Sigmoid colon (tissue), 7 donors: ENCODE measurements around the gene PROC. TPM values are rescaled to one million over a fixed set of nuclear protein-coding genes. Genes with fewer than 3 reads are reported as not detected.

Experiments used
- DNase-seq: peaks from one replicate; pipeline ENCODE4 v3.0.0-alpha.2; 2019
- H3K27ac ChIP-seq, 4 donors: fragments of 200-600 bp; sonication (generic); one replicate each; pipeline ENCODE4 v1.5.1; 2016 to 2019; ENCODE audit warnings: mild to moderate bottlenecking in 1 of 4
- H3K27me3 ChIP-seq, 3 donors: fragments of 200-600 bp; sonication (generic); one replicate each; pipeline ENCODE4 v1.5.1; 2019; ENCODE audit warnings: mild to moderate bottlenecking in 1 of 3
- H3K36me3 ChIP-seq, 4 donors: fragments of 200-600 bp; sonication (generic); one replicate each; pipeline ENCODE4 v1.5.1; 2016 to 2019
- H3K4me1 ChIP-seq, 4 donors: fragments of 200-600 bp; sonication (generic); one replicate each; pipeline ENCODE4 v1.5.1; 2017 to 2019
- H3K4me3 ChIP-seq, 4 donors: fragments of 200-600 bp; sonication (generic); one replicate each; pipeline ENCODE4 v1.5.1; 2017 to 2019; ENCODE audit warnings: mild to moderate bottlenecking in 2 of 4, moderate library complexity in 1 of 4
- H3K9me3 ChIP-seq, 4 donors: fragments of 200-600 bp in 3 of 4; sonication (generic) in 3 of 4; one replicate each; pipeline versions ENCODE4 v1.5.1 to v1.6.1; 2013 to 2019
- CTCF ChIP-seq, 4 experiments: fragments of 450-650 bp in 3 of 4; fragments of 200-600 bp in 1 of 4; IDR thresholded peaks; one replicate each; pipeline ENCODE4 v1.5.1; 2016 to 2019; ENCODE audit warnings: antibody characterized with exemption in 4 of 4, mild to moderate bottlenecking in 3 of 4, moderate library complexity in 2 of 4
- EP300 ChIP-seq, 4 donors: sonication (generic); formaldehyde crosslinking; IDR thresholded peaks; one replicate each; pipeline ENCODE4 v1.6.1; 2017; ENCODE audit warnings: antibody characterized with exemption in 4 of 4
- POLR2A ChIP-seq, 2 donors: fragments of 450-650 bp; IDR thresholded peaks; one replicate each; pipeline ENCODE4 v1.6.1; 2016; ENCODE audit warnings: antibody characterized with exemption in 2 of 2, mild to moderate bottlenecking in 2 of 2, moderate library complexity in 2 of 2
- POLR2AphosphoS5 ChIP-seq, 4 donors: sonication (generic); formaldehyde crosslinking; IDR thresholded peaks; one replicate each; pipeline ENCODE4 v1.6.1; 2017; ENCODE audit warnings: antibody characterized with exemption in 4 of 4
- WGBS, 2 donors: extraction: QIAGEN DNeasy Blood & Tissue Kit; methylation state at CpG; one replicate each; pipeline ENCODE4 v1.1.7; 2013; 5-methylcytosine and 5-hydroxymethylcytosine counted together
- intact Hi-C: fragments of 100-400 bp; cut with DNase I; formaldehyde crosslinking; loops from one replicate; pipeline ENCODE4 v1.15.1; 2023
- polyA plus RNA-seq, 3 donors: library from polyadenylated mRNA; stranded (reverse); fragments of 200-250 nt; gene quantifications; one replicate each; pipeline ENCODE4 v1.2.3, GENCODE V29; 2013
- total RNA-seq, 4 donors: library from RNA; depleted of rRNA; stranded (reverse); fragments of >200 nt; gene quantifications; one replicate each; pipeline ENCODE4 v1.1.0, GENCODE V29; 2016
- donor health status: healthy with polysubstance abuse.
- donor health status: Bipolar disorder and iron deficiency.
- donor health status: healthy.

The PROC gene
- total and polyA plus RNA-seq, 7 donors, result 1.4 to 7.8 (median 1.8) TPM; not detected in 4

DNA sequence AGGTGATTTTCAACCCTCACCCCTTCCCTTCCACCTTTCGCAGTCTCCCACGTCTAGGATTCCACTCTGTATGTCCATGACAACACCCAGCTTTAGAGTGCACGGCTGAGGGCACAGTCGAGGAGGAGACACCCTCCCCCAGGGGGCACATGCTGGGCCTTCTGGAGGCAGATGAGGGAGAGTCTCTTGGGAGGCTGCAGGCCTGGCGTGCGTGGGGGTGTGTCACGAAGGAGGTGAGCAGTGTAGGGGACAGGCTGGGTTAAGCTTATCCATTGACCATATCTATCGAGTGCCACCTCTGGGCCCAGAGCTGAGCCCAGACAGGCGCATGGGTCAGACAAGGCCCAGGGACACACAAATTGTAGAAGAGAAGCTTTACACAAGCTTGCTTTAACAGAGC is 18.8 kb downstream of the PROC start:
- Histone ChIP-seq H3K36me3 (no peaks in the 10 kb centered on the region), H3K4me1 (no peaks in the 10 kb centered on the region), H3K4me3 (no peak overlapping the region), H3K27me3 (no peaks in the 10 kb centered on the region), H3K27ac (no peak overlapping the region), H3K9me3 (peaks cover 0 to 7% (median 3%) of the 10 kb centered on the region in 4 donors)
- WGBS, 2 donors, result 94% methylated on average over 9 of the region's 9 CpGs
- intact Hi-C loops, result no loop called here
- no peak for TF ChIP-seq POLR2AphosphoS5 (IDR thresholded peaks at IDR 0.05)
- no peak for TF ChIP-seq CTCF (IDR thresholded peaks at IDR 0.05)
- no peak for TF ChIP-seq POLR2A (IDR thresholded peaks at IDR 0.05)
- no peak for TF ChIP-seq EP300 (IDR thresholded peaks at IDR 0.05)
- no peak for DNase-seq

DNA sequence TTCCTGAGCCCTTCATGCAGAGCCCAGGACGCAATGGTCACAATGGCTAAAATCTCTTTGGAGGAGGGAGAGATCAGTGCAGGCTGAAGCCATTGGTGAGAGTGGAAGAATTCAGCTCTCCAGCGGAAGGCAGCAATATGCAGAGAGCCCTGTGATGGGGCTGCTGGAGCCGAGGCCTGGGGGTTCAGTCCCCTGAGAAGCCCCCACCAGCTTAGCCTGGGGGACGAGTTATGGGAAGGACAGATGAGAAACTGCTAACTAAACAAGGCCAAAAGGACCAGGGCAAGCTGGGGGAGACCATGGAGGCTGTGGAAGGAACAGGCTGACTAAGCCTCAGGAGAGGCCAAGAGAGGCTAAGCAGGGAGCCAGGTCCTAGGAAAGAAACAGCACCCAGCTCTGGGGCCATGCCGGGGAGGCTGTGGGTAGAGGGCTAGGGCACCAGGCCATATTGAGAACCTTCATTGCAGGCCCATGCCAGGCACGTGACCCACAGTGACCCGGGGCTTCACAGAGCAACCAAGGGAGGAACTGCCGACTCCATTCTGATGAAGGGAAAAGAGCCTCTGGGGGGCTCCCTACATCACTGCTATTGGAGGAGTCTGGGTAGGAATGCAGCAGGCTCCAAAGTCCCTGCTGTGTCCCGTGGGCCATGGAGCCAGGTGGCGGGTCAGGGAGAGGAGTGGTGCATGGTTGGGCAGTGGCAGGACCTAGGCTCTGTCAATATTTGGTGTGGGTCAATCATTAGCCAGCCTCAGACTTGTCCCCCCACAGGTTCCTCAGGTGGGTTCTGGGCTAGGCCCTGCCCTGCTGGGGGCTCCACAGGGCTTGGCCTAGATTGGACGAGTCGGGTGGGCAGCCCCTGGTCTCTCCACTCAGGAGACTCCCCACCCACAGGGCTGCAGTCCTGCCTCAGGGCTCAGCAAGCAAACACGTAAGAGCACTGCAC is 19.8 kb downstream of the PROC start:
- no peak overlapping the region for H3K27ac ChIP-seq
- intact Hi-C loops, result no loop called here
- no peaks in the 10 kb centered on the region for H3K36me3 ChIP-seq
- no peaks in the 10 kb centered on the region for H3K4me1 ChIP-seq
- no peak overlapping the region for H3K4me3 ChIP-seq
- H3K9me3 ChIP-seq, result peaks cover 0 to 7% (median 3%) of the 10 kb centered on the region in 4 donors
- no peak for DNase-seq
- H3K27me3 ChIP-seq, result no peaks in the 10 kb centered on the region
- WGBS, 2 donors, result 58 to 84% methylated on average over 13 of the region's 13 CpGs
- no peak for TF ChIP-seq POLR2A (IDR thresholded peaks at IDR 0.05)
- TF ChIP-seq EP300 (IDR thresholded peaks at IDR 0.05), result no peak
- TF ChIP-seq CTCF (IDR thresholded peaks at IDR 0.05), result no peak
- TF ChIP-seq POLR2AphosphoS5 (IDR thresholded peaks at IDR 0.05), result no peak

DNA sequence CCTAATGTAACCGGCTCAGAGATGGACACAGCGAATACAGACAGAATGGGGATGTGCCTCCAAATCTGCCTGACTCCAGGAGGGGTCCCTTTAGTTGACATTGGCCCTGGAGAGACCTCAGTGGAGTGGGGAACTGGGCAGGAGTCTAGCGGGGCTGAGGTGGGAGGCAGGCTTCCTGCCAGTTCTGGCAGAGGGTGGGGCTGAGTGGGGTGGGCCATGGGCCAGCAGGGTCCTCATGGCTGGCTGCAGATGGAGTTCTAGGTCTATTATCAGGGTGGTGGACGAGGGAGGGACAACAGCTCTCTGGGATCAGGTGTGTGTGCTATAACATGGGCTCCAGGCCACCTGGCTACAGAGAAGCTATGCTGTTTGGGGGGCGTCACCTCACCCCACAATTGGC is 21.1 kb downstream of the PROC start:
- Histone ChIP-seq H3K27me3 (no peaks in the 10 kb centered on the region), H3K9me3 (peaks cover 0 to 7% (median 3%) of the 10 kb centered on the region in 4 donors), H3K4me3 (no peak overlapping the region), H3K36me3 (no peaks in the 10 kb centered on the region), H3K4me1 (no peaks in the 10 kb centered on the region), H3K27ac (no peak overlapping the region)
- TF ChIP-seq EP300 (IDR thresholded peaks at IDR 0.05), result no peak
- no peak for TF ChIP-seq POLR2A (IDR thresholded peaks at IDR 0.05)
- TF ChIP-seq CTCF (IDR thresholded peaks at IDR 0.05), result no peak
- no peak for TF ChIP-seq POLR2AphosphoS5 (IDR thresholded peaks at IDR 0.05)
- intact Hi-C loops, result no loop called here
- 83 to 94% methylated on average over 5 of the region's 5 CpGs for WGBS, 2 donors
- DNase-seq, result no peak

DNA sequence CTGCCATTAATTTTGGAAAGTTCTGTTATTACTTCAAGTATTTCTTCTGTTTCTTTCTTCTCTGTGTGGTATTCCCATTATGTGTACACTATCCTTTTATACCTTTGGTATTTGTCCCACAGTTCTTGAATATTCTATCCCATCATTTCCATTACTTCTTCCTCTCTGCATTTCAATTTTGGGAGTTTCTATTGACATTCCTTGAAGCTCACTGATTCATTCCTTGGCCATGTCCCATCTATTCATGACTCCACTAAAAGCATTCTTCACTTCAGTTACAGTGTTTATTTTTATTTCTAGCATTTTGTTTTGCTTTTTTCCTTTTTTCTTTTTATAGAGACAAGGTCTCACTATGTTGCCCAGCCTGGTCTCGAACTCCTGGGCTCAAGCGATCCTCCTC is 30.3 kb downstream of the PROC start:
- DNase-seq, result no peak
- Histone ChIP-seq H3K36me3 (peaks cover 0 to 6% (median 0%) of the 10 kb centered on the region in 4 donors), H3K9me3 (peaks cover 0 to 1% (median 0%) of the 10 kb centered on the region in 4 donors), H3K27ac (no peak overlapping the region), H3K4me3 (no peak overlapping the region), H3K27me3 (no peaks in the 10 kb centered on the region), H3K4me1 (no peaks in the 10 kb centered on the region)
- WGBS, 2 donors, result 94% methylated on average over 2 of the region's 2 CpGs
- intact Hi-C loops, result no loop called here
- TF ChIP-seq CTCF (IDR thresholded peaks at IDR 0.05) (no peak), POLR2AphosphoS5 (IDR thresholded peaks at IDR 0.05) (no peak), POLR2A (IDR thresholded peaks at IDR 0.05) (no peak), EP300 (IDR thresholded peaks at IDR 0.05) (no peak)
